Aorta (tissue), 5 donors: ENCODE measurements around the gene ACTN1. TPM values are rescaled to one million over a fixed set of nuclear protein-coding genes. Genes with fewer than 3 reads are reported as not detected.

Experiments
- ATAC-seq: fragments of 200-7000 bp; cut with Tn5 transposase; one replicate; pipeline ENCODE4 v1.9.1; 2022; ENCODE audit warnings: moderate library complexity; ENCODE audit not compliant: low FRiP score
- DNase-seq, 2 donors: peaks; one replicate each; pipeline ENCODE4 v3.0.0-alpha.2; 2020
- H3K27ac ChIP-seq, 2 donors: one replicate each; pipeline ENCODE4 v1.5.1; 2013; ENCODE audit warnings: low read length in 2 of 2, mild to moderate bottlenecking in 2 of 2, moderate library complexity in 2 of 2, control low read depth in 1 of 2, inconsistent platforms in 1 of 2, low read depth in 1 of 2
- H3K27me3 ChIP-seq, 2 donors: one replicate each; pipeline ENCODE4 v1.6.1; 2013; ENCODE audit warnings: control low read depth in 1 of 2, low read length in 1 of 2, mild to moderate bottlenecking in 1 of 2, moderate library complexity in 1 of 2; ENCODE audit not compliant: insufficient read depth in 2 of 2, control insufficient read depth in 1 of 2
- H3K36me3 ChIP-seq, 2 donors: one replicate each; pipeline ENCODE4 v1.6.1; 2013; ENCODE audit warnings: control low read depth in 1 of 2, low read length in 1 of 2, mild to moderate bottlenecking in 1 of 2; ENCODE audit not compliant: insufficient read depth in 2 of 2, control insufficient read depth in 1 of 2
- H3K4me1 ChIP-seq, 2 donors: one replicate each; pipeline ENCODE4 v1.6.1; 2013; ENCODE audit warnings: low read length in 2 of 2, control low read depth in 1 of 2, mild to moderate bottlenecking in 1 of 2, moderate library complexity in 1 of 2; ENCODE audit not compliant: insufficient read depth in 2 of 2, control insufficient read depth in 1 of 2
- H3K4me3 ChIP-seq, 2 donors: one replicate each; pipeline ENCODE4 v1.5.1; 2013; ENCODE audit warnings: low read length in 2 of 2, control low read depth in 1 of 2, mild to moderate bottlenecking in 1 of 2
- H3K9me3 ChIP-seq: one replicate; pipeline ENCODE4 v1.6.1; 2013; ENCODE audit warnings: mild to moderate bottlenecking, low read length; ENCODE audit not compliant: control insufficient read depth
- WGBS, 2 donors: extraction: QIAGEN DNeasy Blood & Tissue Kit; methylation state at CpG; one replicate each; pipeline ENCODE4 v1.1.7; 2013; 5-methylcytosine and 5-hydroxymethylcytosine counted together
- intact Hi-C, 2 donors: fragments of 100-400 bp; cut with DNase I; formaldehyde crosslinking; loops; one replicate each; pipeline versions ENCODE4 v1.14.2 to v1.15.0; 2022
- polyA plus RNA-seq, 2 donors: library from polyadenylated mRNA; stranded (reverse); fragments of 200-250 nt; gene quantifications; one replicate each; pipeline ENCODE4 v1.2.3, GENCODE V29; 2013
- total RNA-seq, 2 donors: library from RNA; stranded (reverse); fragmentation: NEBNext Ultra II Directional; extraction: Animal tissue kit (Norgen Biotek cat#: 25700); gene quantifications; one replicate each; pipeline ENCODE4 v1.2.1, GENCODE V29; 2021
- donor health status: healthy with polysubstance abuse.
- donor health status: Bipolar disorder and iron deficiency.
- donor health status: DM: no; HTN: no; CAD: no.
- donor health status: DM: no; HTN: no; CAD: no.
- donor health status: DM: yes; HTN: yes; CAD: no.

ACTN1 gene
- total and polyA plus RNA-seq, 4 donors, result 82.0 to 1,590 (median 631) TPM

DNA sequence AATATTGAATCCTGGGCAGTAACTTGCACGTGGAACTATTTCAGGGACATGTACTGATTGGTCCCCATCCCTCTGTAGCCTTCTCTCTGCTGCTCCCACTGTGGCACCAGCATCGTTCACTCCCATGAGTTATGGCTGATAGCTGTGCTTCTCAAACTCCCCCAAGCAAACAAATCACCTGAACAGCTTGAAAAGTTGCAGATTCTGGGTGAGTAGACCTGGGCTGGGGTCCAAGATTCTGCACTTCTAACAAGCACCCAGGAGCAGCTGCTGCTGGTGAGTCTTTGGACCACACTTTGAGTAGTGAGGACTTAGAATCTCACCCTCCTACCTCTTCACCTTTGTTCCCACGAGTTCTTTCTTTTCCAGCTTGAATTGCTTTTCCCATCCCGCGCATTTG is 136.8 kb downstream of the ACTN1 start:
- no peak for DNase-seq
- 75 to 81% methylated on average over 5 of the region's 5 CpGs for WGBS, 2 donors
- intact Hi-C loops, result no loop called here
- ATAC-seq, result no peak
- Histone ChIP-seq H3K36me3 (peaks cover 3 to 4% of the 10 kb centered on the region in 2 donors), H3K27me3 (no peaks in the 10 kb centered on the region), H3K27ac (no peak overlapping the region), H3K9me3 (no peaks in the 10 kb centered on the region), H3K4me1 (no peaks in the 10 kb centered on the region), H3K4me3 (no peak overlapping the region)

DNA sequence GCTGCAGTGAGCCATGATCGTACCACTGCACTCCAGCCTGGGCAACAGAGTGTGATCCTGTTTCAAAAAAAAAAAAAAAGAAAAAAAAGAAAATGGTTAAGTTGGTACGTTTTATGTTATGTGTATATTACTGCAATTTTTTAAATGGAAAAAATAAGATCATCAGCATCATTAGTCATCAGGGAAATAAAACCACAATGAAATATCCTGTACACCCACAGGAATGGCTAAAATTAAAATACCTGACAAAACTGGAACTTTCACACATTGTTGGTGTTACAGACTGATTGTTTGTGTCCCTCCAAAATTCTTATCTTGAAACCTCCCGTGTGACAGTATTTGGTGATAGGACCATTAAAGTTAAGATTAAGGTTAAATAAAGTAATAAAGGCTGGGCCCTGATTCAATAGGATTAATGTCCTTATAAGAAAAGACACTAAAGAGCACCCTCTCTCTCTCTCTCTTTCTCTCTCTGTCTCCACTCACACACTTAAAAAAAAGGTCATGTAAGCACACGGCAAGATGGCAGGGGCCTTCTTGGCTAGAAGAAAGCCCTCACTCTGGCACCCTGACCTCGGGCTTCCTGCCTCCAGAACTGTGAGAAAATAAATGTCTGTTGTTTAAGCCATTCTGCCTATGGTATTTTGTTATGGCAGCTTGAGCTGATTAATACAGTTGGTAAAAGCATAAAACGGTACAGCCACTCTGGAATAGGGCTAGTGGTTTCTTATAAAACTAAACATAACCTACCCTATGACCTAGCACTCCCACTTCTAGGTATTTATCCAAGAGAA is 137.9 kb downstream of the ACTN1 start:
- no peak overlapping the region for H3K27ac ChIP-seq
- intact Hi-C loops, result no loop called here
- WGBS, 2 donors, result 48 to 53% methylated on average over 6 of the region's 6 CpGs

GRCh38 chr14:68840454-68840853 is 138.6 kb downstream of the ACTN1 start:
- Histone ChIP-seq H3K27ac (no peak overlapping the region), H3K4me3 (no peak overlapping the region), H3K4me1 (no peaks in the 10 kb centered on the region), H3K27me3 (no peaks in the 10 kb centered on the region), H3K36me3 (peaks cover 3 to 4% of the 10 kb centered on the region in 2 donors), H3K9me3 (no peaks in the 10 kb centered on the region)
- WGBS, 2 donors, result 97 to 99% methylated on average over 2 of the region's 2 CpGs
- intact Hi-C loops, result no loop called here
- DNase-seq (no peak), ATAC-seq (no peak)

More for the DNA sequence above, 137.9 kb downstream of the ACTN1 start:
- no peaks in the 10 kb centered on the region for H3K9me3 ChIP-seq
- H3K36me3 ChIP-seq, result peaks cover 3 to 4% of the 10 kb centered on the region in 2 donors
- H3K27me3 ChIP-seq, result no peaks in the 10 kb centered on the region
- H3K4me1 ChIP-seq, result no peaks in the 10 kb centered on the region
- no peak for ATAC-seq
- H3K4me3 ChIP-seq, result no peak overlapping the region
- DNase-seq, result no peak

- Histone ChIP-seq H3K9me3 (no peaks in the 10 kb centered on the region), H3K27ac (no peak overlapping the region), H3K4me1 (no peaks in the 10 kb centered on the region), H3K36me3 (peaks cover 3 to 4% of the 10 kb centered on the region in 2 donors), H3K4me3 (no peak overlapping the region), H3K27me3 (no peaks in the 10 kb centered on the region)
- DNase-seq, result no peak
- 60 to 97% methylated on average over 1 of the region's 1 CpG for WGBS, 2 donors
- ATAC-seq, result no peak
- intact Hi-C loops, result no loop called here
These were observed 143.0 kb downstream of the ACTN1 start for GRCh38 chr14:68836082-68836481.

DNA sequence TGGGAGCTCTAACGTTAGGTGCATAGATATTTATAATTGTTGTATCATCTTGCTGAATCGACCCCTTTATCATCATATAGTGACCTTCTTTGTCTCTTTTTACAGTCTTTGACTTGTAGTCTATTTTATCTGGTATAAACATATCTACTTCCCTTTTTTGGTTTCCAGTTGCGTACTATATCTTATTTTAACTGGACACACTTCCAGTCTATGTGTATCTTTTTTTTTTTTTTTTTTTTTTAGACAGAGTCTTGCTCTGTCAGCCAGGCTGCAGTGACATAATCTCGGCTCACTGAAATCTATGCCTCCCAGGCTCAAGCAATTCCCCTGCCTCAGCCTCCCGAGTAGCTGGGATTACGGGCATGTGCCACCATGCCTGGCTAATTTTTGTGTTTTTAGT is 144.3 kb downstream of the ACTN1 start:
- WGBS, 2 donors, result 75 to 81% methylated on average over 6 of the region's 6 CpGs
- ATAC-seq (no peak), DNase-seq (no peak)

DNA sequence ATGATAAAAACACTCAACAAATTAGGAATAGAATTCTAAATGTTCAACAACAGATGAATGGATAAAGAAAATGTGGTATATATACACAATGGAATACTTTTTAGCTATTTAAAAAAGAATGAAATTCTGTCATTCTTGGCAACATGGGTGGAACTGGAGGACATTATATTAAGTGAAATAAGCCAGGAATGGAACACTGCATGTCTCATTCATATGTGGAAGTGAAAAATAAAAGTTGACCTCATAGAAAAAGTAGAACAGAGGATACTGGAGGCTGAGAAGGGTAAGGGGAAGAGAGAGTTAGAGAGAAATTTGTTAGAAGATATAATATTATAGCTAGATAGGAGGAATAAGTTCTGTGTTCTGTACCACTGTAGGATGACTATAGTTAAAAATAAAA is 150.4 kb downstream of the ACTN1 start:
- intact Hi-C loops, result loop anchor here (10.0 kb wide), 2 partner anchors 984 to 994 kb away; no protein-coding TSS in a partner anchor

More for the DNA sequence above, 144.3 kb downstream of the ACTN1 start:
- Histone ChIP-seq H3K4me1 (no peaks in the 10 kb centered on the region), H3K27me3 (no peaks in the 10 kb centered on the region), H3K4me3 (no peak overlapping the region), H3K36me3 (peaks cover 3 to 4% of the 10 kb centered on the region in 2 donors), H3K9me3 (no peaks in the 10 kb centered on the region), H3K27ac (no peak overlapping the region)
- intact Hi-C loops, result no loop called here

GRCh38 chr14:68825729-68826128 is 153.4 kb downstream of the ACTN1 start:
- ATAC-seq (no peak), DNase-seq (no peak)
- 89 to 91% methylated on average over 3 of the region's 3 CpGs for WGBS, 2 donors
- intact Hi-C loops, result loop anchor here (10.0 kb wide), 2 partner anchors 981 to 991 kb away; no protein-coding TSS in a partner anchor
- Histone ChIP-seq H3K27me3 (no peaks in the 10 kb centered on the region), H3K36me3 (no peaks in the 10 kb centered on the region), H3K27ac (no peak overlapping the region), H3K9me3 (no peaks in the 10 kb centered on the region), H3K4me1 (no peaks in the 10 kb centered on the region), H3K4me3 (no peak overlapping the region)

More for the DNA sequence above, 150.4 kb downstream of the ACTN1 start:
- no peaks in the 10 kb centered on the region for H3K4me1 ChIP-seq
- no peak overlapping the region for H3K4me3 ChIP-seq
- DNase-seq (no peak), ATAC-seq (no peak)
- H3K9me3 ChIP-seq, result no peaks in the 10 kb centered on the region
- H3K27me3 ChIP-seq, result no peaks in the 10 kb centered on the region
- no peak overlapping the region for H3K27ac ChIP-seq
- H3K36me3 ChIP-seq, result no peaks in the 10 kb centered on the region

DNA sequence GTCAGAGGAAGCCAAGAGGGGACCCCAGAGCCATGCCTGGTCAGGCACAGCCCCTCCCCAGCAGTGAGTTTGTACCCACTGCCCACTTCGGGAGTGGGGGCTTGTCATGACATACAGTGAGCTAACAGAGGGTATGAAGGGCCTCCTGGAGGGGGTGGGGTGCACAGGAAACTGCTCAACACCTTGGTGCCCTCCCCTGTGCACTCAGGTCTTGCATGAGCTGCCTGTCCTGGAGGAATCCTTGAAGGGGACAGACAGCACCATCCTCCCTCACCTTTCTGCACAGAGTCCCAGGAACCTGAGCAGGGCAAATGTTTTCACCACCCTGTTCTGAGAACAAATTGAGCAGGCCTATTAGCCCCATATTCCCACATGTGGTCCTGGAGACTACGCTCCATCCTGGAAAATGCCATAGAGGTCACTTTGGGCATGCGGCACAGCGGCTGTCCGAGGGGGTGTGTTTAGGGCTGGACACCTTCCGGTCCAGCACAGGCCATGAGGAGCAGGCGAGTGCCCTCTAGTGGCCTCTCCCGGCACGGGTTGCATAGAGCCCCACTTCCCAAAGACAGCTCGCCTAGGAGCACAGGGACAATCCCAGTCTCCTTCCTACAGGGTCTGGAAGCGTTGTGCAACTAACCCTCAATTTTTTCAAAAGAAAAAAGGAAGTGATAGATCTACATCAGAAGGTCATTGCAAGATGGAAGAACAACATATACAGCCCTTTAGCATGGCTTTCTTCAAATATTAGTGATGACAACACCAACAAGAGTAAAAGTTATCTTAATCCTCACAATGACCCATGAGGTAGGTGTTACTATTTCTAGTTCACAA is 154.4 kb downstream of the ACTN1 start:
- Histone ChIP-seq H3K36me3 (no peaks in the 10 kb centered on the region), H3K27me3 (no peaks in the 10 kb centered on the region), H3K4me1 (no peaks in the 10 kb centered on the region), H3K27ac (no peak overlapping the region), H3K4me3 (no peak overlapping the region), H3K9me3 (no peaks in the 10 kb centered on the region)
- ATAC-seq (peak; percentile 91), DNase-seq (peak; percentile 90 to 95)
- intact Hi-C loops, result loop anchor here (10.0 kb wide), 2 partner anchors 980 to 990 kb away; no protein-coding TSS in a partner anchor
- 18 to 20% methylated on average over 11 of the region's 11 CpGs for WGBS, 2 donors
